GM18867 (cell line): ENCODE data around the gene POM121L2.

ENCODE experiments used
- ATAC-seq: cut with Tn5 transposase; IDR thresholded peaks from one replicate; pipeline ENCODE4 v1.9.1; 2021; ENCODE audit warnings: mild to moderate bottlenecking, moderate library complexity; ENCODE audit not compliant: unreplicated experiment

POM121L2 gene

GRCh38 chr6:27260836-27261375, 51.2 kb downstream of the POM121L2 start:
- ATAC-seq: no peak

DNA sequence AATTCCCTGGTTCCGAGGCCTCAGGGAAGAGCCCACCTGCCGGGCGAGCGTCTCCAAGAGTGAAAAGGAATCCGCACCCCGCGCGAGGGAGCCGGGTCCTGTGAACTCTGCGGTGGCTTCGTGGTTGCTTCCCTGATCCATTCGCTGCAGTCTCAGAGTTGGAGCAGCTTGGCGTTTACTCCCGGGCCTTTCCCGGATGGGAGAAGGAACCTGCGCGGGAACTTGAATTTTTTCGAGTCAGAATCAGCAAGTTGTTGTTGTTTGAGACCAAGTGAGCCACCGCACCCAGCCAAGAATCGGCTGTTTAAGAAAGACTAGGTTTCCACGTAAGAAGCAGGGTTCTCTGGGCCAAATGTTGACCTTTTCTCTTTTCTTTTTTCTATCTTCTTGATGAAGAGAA, 51.7 kb downstream of the POM121L2 start:
- no peak for ATAC-seq
